ENCODE results near the gene KRT9.

DNA sequence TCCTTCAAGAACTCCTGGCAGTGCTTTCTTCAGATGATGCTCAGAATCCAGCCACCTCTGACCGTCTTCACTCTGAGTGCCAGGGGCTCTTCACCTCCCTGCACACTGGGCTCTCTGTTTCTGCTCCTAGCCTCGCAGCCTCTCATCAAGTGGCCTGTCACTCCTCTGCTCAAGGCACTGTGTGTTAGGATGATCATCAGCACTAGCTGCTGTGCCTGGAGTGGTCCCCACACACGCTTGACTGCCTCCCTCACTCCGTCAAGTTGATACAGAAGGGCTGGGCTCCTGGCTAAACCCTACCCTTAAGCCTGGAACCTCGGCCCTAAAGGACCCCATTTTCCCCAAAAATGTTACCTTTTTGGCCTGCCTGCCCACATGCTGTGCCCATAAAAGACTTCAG is 15.6 kb downstream of the KRT9 start:
- TF ChIP-seq, protein P1, sequence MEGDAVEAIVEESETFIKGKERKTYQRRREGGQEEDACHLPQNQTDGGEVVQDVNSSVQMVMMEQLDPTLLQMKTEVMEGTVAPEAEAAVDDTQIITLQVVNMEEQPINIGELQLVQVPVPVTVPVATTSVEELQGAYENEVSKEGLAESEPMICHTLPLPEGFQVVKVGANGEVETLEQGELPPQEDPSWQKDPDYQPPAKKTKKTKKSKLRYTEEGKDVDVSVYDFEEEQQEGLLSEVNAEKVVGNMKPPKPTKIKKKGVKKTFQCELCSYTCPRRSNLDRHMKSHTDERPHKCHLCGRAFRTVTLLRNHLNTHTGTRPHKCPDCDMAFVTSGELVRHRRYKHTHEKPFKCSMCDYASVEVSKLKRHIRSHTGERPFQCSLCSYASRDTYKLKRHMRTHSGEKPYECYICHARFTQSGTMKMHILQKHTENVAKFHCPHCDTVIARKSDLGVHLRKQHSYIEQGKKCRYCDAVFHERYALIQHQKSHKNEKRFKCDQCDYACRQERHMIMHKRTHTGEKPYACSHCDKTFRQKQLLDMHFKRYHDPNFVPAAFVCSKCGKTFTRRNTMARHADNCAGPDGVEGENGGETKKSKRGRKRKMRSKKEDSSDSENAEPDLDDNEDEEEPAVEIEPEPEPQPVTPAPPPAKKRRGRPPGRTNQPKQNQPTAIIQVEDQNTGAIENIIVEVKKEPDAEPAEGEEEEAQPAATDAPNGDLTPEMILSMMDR (IDR thresholded peaks at IDR 0.05), result no peak
- no peak for TF ChIP-seq POLR2A (IDR thresholded peaks at IDR 0.05)

All from transverse colon (tissue), 3 donors.